HG02759 (cell line): ENCODE measurements around the gene MADCAM1.

ENCODE experiments used
- ATAC-seq: cut with Tn5 transposase; IDR thresholded peaks from one replicate; pipeline ENCODE4 v1.9.1; 2021; ENCODE audit warnings: mild to moderate bottlenecking, moderate library complexity; ENCODE audit not compliant: unreplicated experiment

The MADCAM1 gene

DNA sequence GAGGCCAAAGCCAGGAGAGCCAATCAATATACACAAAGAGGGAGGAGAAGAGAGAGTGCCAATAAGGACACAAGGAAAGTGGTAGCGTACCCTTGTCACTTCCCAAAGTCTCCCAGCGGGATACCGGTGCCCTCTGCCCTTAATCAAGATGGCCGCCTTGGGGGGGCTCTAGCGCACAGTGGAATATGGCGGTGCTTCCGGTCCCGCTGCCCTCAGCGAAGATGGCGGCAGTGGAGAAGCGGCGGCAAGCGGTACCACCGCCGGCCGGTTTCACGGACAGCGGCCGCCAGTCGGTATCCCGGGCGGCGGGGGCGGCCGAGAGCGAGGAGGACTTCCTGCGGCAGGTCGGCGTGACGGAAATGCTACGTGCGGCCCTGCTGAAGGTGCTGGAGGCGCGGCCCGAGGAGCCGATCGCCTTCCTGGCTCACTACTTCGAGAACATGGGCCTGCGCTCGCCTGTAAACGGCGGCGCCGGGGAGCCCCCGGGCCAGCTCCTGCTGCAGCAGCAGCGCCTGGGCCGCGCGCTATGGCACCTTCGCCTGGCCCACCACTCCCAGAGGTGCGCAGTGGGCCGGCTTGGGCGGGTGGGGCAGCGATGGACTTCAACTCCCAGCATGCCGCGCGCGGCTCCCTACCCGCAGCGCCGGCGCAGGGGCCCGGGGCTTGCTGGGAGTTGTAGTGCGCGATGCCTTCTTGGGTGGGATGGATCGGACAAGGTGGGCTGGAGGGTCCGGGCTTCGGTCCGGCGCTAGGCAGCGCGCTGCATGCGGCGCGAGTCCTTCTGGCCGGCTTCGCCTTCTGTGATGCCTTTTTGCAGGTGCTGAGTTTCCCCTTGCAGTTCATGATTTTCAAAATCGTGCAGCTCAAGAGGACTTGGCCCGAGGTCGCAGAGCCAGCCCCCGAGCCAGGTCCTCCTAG is 11.3 kb downstream of the MADCAM1 start, which contains the start of gene TPGS1:
Gene TPGS1 (plus strand): TSS at position 212 of the 918 bp plus-strand sequence. CDS start 10 bp downstream, at position 222.
- peak; percentile 65 for ATAC-seq

DNA sequence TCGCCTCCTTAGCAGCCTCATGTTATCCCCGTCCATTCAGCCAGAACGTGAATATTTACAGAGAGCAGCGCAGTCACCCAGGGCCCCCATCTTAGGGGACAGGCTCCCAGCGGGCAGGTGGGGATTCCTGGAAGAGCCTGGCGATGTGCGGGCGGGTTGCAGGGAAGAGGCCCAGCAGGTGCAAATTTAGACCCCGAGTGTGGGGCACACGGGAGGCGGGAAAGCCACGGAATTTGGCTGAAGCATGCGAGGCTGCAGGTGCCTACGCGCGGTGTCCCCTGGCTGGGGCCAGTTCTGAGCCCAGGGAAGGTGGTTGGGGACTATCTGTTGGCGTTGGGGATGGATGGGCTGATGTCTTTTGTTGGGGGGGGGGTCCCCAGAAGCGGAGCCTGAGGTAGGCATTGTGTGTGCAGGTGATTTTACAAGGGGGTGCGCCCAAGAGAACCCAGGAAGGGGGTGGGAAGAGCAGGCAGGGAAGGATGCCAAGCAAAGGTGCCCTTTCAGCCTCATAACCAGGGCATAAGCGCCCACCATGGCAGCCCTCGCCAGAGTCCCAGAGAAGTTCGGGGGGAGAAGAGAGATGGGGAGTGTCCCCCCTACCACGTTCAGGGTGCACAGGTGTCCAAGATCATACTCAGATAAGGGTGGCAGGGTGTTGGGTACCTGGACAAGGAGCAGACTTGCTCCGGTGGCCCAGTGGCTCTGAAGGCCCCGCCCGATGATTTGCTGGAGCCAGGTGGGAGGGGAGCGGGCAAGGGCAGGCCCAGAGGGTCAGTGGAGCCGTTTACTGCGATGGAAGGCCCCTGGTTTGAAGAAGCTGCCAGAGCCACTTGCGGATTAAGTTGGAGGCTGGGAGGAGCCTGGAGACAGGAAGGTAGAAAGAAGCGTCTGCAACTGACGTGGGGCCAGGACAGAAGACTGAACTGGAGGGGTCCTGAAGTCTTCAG is 12.2 kb downstream of the MADCAM1 start:
- ATAC-seq: no peak

DNA sequence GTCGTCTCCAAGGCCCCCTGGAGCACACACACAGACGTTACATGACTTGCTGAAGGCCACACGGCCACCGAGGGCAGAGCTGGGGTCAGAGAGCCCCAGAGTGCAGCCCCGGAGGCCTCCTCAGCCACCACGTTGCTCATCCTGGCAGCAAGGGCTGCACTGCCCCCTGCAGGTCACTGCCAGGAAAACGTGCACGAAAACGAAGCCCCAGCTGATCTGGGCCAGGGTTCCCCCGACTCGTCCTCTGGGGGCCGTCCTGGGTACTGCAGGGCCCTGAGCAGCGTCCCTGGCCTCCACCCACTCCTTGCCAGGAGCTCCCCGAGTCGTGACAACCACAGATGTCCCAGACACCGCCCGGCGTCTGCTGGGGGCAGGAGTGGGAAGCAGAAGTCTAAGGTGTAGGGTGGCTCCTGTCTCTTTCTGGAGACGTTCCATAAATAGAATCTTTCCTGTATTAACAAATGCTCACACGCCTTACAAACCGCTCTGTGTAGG is 14.4 kb downstream of the MADCAM1 start:
- peak; percentile 24 for ATAC-seq

DNA sequence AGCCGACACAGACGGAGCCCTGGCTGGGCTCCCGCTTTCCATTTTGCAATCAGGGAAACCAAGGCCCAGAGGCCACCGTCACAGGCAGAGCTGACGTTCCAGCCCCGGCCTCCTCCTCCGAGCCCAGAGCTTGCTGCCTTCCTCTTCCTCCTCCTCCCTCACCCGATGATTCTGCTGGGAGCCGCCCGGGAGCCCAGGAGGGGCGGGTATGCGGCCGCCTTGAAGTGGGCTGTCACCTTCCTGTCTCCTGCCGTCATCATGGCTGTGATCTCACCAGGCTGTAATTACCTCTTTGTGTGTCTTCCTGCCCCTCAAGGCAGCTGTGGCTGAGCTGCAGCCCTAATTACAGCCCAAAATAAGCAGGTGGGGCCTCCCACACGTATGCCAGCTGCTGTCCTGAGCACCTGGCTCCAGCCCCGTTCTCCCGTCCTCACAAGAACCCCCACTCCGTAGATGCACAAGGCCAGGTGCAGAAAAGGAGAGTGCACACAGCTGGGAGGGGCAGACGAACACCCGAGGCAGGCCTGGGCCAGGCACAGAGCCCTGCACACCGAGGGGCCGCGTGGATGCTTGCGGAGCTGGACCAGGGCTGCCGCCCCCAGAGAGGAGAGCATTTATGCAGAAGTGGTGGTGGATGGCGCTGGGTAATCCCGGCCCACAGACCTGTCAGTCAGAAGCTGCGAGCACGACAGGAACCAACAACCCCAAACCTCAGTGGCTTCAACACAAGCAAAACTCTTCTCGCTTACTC is 15.0 kb downstream of the MADCAM1 start:
- no peak for ATAC-seq

DNA sequence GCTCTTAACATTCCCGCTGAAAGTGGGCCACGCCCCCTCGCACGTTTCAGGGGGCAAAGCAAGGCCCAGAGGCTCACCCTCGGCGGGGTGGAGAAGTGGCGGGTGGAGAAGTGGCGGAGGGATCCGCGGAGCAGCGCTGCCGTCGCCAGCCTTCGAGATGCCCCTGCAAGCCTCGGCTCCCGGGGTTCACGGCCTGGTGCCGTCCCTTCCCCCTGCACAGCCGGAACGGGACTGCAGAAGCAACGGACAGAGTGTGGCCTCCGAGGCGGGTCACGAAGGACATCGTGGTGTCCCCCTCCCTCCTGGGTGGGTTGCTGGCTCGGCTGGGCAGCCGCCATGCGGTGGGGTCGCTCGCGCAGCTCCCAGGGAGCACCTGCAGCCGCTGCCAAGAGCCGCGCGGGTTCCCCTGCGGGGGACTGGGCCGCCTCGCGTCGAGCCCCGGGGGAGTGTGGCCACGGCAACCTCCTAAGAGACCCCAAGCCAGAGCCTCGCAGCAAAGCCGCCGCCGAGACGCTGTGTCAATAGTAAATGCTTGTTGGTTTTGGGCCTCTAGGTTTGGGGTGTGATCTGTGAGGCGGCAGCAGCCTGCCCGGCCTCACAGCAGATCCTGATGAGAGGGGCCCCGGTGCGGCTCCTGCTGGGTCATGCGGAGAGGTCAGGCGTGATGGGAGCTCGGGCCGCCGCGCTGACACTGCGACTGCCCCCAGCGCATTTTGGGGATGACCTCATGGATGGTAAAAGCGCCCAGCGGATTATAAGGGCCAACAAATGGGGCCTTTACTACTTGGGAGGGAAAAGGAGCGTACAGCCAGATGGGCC is 16.5 kb downstream of the MADCAM1 start:
- no peak for ATAC-seq

DNA sequence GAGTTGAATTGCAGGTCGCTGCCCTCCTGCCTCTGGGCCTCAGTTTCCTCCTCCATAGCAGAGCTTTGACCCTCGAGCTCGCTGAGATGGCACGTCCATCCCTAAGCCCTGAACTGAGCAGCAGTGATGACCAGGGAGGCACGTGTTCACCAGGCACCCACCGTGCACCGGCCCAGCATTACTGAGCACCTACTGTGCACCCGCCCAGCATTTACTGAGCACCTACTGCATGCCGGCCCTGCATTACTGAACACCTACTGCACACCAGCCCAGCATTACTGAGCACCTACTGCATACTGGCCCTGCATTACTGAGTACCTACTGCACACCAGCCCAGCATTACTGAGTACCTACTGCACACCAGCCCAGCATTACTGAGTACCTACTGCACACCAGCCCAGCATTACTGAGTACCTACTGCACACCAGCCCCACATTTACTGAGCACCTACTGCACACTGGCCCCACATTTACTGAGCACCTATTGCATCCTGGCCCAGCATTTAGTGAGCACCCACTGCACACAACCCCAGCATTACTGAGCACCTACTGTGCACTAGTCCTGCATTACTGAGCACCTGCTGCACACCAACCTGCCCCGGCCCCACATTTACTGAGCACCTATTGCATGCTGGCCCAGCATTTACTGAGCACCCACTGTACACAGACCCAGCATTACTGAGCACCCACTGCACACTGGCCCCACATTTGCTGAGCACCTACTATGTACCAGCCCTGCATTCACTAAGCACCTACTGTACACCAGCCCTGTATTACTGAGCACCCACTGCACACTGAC is 17.3 kb downstream of the MADCAM1 start:
- ATAC-seq: no peak

DNA sequence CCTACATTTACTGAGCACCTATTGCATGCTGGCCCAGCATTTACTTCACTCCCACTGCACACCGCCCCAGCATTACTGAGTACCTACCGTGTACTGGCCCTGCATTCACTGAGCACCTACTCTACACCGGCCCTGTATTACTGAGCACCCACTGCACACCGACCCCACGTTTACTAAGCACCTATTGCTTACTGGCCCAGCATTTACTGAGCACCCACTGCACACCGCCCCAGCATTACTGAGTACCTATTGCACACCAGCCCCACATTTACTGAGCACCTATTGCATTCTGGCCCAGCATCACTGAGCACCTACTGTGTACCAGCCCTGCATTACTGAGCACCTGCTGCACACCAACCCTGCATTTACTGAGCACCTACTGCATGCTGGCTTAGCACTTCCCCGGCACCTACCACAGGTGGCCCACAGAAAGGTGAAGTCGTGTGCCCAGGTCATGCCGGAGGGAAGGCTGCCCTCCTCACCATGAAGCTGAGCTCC is 17.9 kb downstream of the MADCAM1 start:
- no peak for ATAC-seq

DNA sequence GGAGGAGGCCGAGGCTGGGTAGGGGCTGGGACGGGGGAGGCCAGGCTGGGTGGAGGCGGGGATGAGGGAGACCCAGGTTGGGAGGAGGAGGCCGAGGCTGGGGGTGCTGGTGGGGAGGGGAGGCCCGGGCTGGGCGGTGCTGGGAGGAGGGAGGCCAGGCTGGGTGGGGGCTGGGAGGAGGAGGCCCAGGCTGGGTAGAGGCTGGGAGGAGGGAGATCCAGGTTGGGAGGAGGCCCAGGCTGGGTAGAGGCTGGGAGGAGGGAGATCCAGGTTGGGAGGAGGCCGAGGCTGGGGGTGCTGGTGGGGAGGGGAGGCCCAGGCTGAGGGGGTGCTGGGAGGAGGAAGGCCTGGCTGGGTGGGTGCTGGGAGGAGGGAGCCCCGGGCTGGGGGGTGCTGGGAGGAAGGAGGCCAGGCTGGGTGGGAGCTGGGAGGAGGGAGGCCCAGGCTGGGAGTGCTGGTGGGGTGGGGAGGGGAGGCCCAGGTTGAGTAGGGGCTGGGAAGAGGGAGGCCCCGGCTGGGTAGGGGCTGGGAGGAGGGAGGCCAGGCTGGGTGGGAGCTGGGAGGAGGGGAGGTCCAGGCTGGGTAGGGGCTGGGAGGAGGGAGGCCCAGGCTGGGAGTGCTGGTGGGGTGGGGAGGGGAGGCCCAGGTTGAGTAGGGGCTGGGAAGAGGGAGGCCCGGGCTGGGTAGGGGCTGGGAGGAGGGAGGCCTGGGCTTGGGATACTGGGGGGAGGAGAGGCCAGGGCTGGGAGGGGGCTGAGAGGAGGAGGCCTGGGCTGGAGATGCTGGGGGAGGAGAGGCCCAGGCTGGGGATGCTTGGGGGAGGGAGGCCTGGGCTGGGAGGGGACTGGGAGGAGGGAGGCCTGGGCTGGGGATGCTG is 21.7 kb downstream of the MADCAM1 start:
- no peak for ATAC-seq

DNA sequence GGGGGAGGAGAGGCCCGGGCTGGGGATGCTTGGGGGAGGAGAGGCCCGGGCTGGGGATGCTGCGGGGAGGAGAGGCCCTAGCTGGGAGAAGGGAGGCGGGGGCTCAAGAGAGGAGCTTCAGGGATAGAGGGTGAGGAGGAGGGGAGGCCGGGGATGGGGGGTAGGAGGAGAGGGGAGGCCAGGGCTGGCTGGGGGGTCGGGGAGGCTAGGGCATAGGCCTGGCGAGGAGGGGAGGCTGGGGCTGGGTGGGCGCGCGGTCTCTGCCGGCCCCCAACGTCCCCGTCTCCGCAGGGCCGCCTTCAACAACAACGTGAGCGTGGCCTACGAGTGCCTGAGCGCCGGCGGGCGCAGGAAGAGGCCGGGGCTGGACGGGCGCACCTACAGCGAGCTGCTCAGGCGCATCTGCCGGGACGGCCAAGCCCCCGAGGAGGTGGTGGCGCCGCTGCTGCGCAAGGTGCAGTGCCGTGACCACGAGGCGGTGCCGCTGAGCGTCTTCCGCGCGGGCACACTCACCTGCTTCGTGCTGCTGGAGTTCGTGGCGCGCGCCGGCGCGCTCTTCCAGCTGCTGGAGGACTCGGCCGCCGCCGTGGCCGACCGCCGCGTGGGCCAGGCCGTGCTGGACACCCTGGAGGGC is 22.4 kb downstream of the MADCAM1 start:
- ATAC-seq: no peak

DNA sequence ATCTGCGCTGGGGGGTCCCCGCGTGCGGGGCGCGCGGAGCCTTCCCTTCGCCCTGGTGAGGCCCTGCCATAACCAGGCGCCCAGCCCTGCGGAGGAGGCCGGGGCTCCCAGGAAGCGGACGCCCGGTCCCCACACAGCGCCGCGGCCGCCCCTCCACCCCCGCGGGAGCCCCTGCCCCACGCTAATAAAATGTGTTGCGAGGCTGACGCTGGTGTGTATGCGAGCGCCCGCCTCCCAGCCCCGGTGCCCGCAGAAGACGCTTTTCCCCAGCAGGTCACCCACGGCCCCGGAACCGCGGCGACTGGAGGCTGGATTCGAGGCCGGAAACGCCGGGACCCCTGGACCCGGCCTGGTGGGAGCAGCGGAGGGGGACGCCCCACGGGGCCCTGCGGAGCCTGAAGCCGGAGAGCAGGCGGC is 23.2 kb downstream of the MADCAM1 start:
- ATAC-seq: no peak

DNA sequence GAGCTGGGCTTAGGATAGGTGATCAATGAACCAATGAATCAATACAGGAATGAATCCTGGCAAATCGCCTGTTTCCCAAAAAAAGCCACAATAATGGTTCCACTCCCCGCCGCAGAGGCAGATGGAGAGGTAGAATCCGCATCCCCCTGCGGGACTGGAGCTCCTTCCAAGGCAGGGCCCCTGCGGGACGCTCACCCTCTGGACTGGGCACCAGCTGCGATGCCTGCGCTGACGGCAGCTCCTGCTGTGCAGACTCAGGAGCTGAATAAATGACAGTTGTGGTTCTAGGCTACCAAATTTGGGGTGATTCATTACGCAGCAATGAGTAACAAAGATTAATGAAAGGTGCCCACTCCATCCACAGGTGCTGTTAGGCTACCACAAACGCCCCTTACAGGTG is 26.4 kb downstream of the MADCAM1 start:
- no peak for ATAC-seq

DNA sequence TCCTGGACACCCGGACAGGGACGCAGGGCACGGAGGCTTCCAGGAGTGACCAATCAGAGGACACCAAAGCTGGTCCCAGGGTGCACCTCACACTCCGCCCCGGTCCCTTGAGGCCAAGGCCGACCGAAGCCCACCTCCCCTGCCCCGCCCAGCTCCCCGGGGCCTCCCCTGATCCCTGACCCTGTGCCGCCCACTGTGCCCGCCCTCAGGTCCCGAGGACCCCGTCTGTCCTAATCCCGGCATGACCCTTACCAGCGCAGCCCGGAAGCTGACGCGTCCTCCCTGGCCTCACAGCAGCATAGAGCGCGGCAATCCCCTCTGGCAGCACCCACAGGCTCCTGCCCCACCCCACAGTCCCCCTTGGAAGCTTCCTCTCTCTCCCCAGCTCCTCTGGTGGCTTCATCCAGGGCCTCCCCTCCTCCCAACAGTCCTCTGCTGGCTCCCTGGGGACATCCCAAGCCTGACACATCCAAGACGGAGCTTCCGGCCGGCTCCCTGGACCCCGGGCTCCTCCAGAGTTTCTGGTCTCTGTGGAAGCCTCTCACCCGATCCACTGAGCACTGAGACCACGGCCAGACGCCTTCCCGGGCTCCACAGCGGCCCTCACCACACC is 27.9 kb downstream of the MADCAM1 start:
- no peak for ATAC-seq

DNA sequence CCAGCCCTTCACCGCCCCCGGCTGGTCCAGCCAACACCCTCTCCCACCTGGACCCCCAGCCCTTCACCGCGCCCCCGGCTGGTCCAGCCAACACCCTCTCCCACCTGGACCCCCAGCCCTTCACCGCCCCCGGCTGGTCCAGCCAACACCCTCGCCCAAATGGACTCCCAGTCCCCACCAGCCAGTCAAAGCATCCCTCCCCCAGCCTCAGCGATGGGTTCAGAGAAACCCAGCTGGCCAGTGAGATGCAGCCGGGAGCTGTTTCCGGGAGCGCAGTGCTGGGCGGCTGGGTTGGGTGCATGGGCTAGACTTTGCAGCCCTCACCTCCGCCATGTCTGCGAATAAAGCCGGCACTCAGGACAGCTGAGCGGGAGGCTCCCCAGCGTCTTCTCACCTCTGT is 28.7 kb downstream of the MADCAM1 start:
- ATAC-seq: no peak

DNA sequence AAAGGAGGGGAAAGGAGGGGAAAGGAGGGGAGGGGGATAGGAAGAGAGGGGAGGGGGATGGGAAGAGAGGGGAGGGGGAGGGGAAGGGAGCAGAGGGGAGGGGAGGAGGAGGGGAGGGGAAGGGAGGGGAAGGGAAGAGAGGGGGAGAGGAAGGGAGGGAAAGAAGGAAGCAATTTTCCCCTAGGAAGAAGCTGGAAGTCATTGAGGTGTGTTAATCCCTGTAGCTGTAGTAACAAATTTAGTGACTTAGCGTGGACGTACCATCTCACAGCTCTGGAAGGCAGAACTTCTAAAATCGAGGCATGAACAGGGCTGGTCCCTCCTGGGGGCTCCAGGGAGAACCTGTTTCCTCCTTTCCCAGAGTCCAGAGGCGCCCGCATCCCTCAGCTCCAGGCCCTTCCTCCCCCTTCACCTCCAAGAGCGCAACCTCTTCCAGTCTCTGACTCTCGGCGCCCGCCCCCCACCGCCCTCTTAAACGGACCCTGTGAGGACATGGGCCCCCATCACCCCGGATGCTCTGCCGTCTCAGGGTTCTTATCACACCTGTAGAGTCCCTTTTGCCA is 29.7 kb downstream of the MADCAM1 start:
- no peak for ATAC-seq

DNA sequence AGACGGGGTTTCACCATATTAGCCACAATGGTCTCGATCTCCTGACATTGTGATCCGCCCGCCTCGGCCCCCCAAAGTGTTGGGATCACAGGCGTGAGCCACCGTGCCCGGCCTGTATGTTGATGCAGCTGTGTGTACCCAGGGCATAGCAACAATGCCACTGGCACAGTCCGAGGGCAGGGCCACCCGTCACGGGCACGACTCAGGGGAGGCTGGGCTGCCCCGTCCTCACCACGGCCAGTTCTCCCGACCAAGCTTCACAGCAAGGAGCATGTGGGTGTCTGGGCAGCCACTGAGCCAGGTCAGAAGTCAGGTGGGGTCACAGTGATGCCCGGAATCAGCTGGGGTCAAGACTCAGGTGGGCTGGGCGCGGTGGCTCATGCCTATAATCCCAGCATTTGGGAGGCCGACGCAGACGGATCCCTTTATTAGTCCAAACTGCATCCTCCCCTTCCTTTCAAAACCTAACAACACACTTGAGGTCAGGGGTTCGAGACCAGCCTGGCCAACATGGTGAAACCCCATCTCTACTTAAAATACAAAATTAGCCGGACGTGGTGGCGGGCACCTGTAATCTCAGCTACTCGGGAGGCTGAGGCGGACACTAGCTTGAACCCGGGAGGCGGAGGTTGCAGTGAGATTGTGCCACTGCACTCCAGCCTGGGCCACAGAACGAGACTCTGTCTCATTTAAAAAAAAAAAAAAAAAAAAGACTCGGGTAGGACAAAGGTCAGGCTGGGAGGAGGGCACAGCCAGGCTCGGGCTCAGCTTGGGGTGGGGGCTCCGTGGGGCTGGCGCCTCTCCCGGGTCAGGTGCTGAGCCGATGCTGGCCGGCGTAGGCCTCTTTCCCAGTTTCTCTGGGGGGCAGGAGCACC is 34.1 kb downstream of the MADCAM1 start:
- no peak for ATAC-seq
